Naive thymus-derived CD4-positive, alpha-beta T cell (primary cell): ENCODE results near the gene CD200. TPM values are rescaled to one million over a fixed set of nuclear protein-coding genes. Genes with fewer than 3 reads are reported as not detected.

Experiments used
- ATAC-seq: fragments of 150-1000 bp; cut with Tn5 transposase; 2 replicates; pipeline ENCODE4 v1.10.0; 2021; ENCODE audit warnings: mild to moderate bottlenecking, moderate library complexity
- CTCF ChIA-PET: fragments of 350-600 bp; sonication (Branson Sonifier 250); formaldehyde crosslinking; loops from one replicate; lab custom pipeline; 2021; ENCODE audit warnings: antibody characterized with exemption; lab: Charles Lee
- POLR2A ChIA-PET: fragments of 350-600 bp; sonication (Branson Sonifier 250); formaldehyde crosslinking; loops from one replicate; lab custom pipeline; 2021; ENCODE audit warnings: antibody characterized with exemption, inconsistent platforms; lab: Charles Lee
- DNase-seq, 9 donors: peaks; one replicate each; pipeline versions ENCODE4 v3.0.0 to v3.0.0-alpha.2; 2020 to 2022; ENCODE audit warnings: mixed read lengths in 1 of 9
- H3K27ac ChIP-seq: one replicate; pipeline ENCODE4 v1.7.0; 2013; ENCODE audit warnings: mild to moderate bottlenecking, low read depth, low read length, moderate library complexity
- H3K27me3 ChIP-seq, 2 donors: one replicate each; pipeline ENCODE4 v1.7.0; 2013; ENCODE audit warnings: low read length in 2 of 2, mild to moderate bottlenecking in 2 of 2, moderate library complexity in 2 of 2; ENCODE audit not compliant: control insufficient read depth in 2 of 2, insufficient read depth in 2 of 2
- H3K36me3 ChIP-seq, 3 experiments: 1 replicate in 2 of 3; 2 replicates in 1 of 3; pipeline ENCODE4 v1.7.0; 2013; ENCODE audit warnings: low read length in 3 of 3, mild to moderate bottlenecking in 3 of 3, moderate library complexity in 1 of 3; ENCODE audit not compliant: insufficient read depth in 3 of 3, control insufficient read depth in 2 of 3
- H3K4me1 ChIP-seq, 2 donors: one replicate each; pipeline ENCODE4 v1.7.0; 2013; ENCODE audit warnings: low read length in 2 of 2, mild to moderate bottlenecking in 2 of 2, moderate library complexity in 1 of 2; ENCODE audit not compliant: control insufficient read depth in 2 of 2, insufficient read depth in 2 of 2
- H3K4me3 ChIP-seq: 2 replicates; pipeline ENCODE4 v1.7.0; 2013; ENCODE audit warnings: mild to moderate bottlenecking, low read length
- H3K9me3 ChIP-seq, 3 experiments: 1 replicate in 2 of 3; 2 replicates in 1 of 3; pipeline ENCODE4 v1.7.0; 2013; ENCODE audit warnings: low read length in 3 of 3; ENCODE audit not compliant: control insufficient read depth in 2 of 3
- H3K27ac Mint-ChIP-seq, 9 donors: one replicate each; pipeline ENCODE4 v1.8.0; 2020 to 2022; ENCODE audit warnings: mixed read lengths in 9 of 9, mild to moderate bottlenecking in 8 of 9, moderate library complexity in 5 of 9, inconsistent platforms in 2 of 9
- H3K27me3 Mint-ChIP-seq, 5 donors: one replicate each; pipeline ENCODE4 v1.8.0; 2021 to 2022; ENCODE audit warnings: mixed read lengths in 5 of 5, mild to moderate bottlenecking in 1 of 5
- H3K36me3 Mint-ChIP-seq, 5 donors: one replicate each; pipeline ENCODE4 v1.8.0; 2020 to 2022; ENCODE audit warnings: mixed read lengths in 5 of 5, mild to moderate bottlenecking in 3 of 5, inconsistent platforms in 1 of 5
- H3K4me1 Mint-ChIP-seq, 7 donors: one replicate each; pipeline ENCODE4 v1.8.0; 2020 to 2022; ENCODE audit warnings: mixed read lengths in 7 of 7, mild to moderate bottlenecking in 3 of 7, inconsistent platforms in 1 of 7
- H3K4me3 Mint-ChIP-seq, 10 donors: one replicate each; pipeline ENCODE4 v1.8.0; 2020 to 2022; ENCODE audit warnings: mild to moderate bottlenecking in 10 of 10, mixed read lengths in 10 of 10, moderate library complexity in 6 of 10, inconsistent platforms in 2 of 10
- H3K9me3 Mint-ChIP-seq, 11 donors: one replicate each; pipeline ENCODE4 v1.8.0; 2020 to 2022; ENCODE audit warnings: mixed read lengths in 11 of 11, mild to moderate bottlenecking in 4 of 11, inconsistent platforms in 1 of 11, moderate library complexity in 1 of 11
- intact Hi-C, 2 donors: fragments of 100-400 bp; cut with micrococcal nuclease; formaldehyde crosslinking; loops; one replicate each; pipeline ENCODE4 v1.15.1; 2023
- polyA plus RNA-seq, 2 donors: library from polyadenylated mRNA; unstranded; fragments of 300-500 nt; fragmentation: Illumina TruSeq; gene quantifications; one replicate each; pipeline ENCODE4 v1.2.3, GENCODE V29; 2021
- total RNA-seq, 6 experiments: library from RNA in 5 of 6; stranded (reverse) in 5 of 6; gene quantifications; 1 replicate in 5 of 6; 2 replicates in 1 of 6; pipeline ENCODE4 v1.2.3 and lab custom pipeline; 2021 to 2026

Gene CD200
- total and polyA plus RNA-seq, 7 experiments from 2014 or later, result 2.5 to 9.1 (median 2.9) TPM

- H3K4me1 Mint-ChIP-seq, result peaks cover 9 to 17% (median 15%) of the 10 kb centered on the region in 7 donors
- Histone ChIP-seq H3K27ac (no peak overlapping the region), H3K4me1 (peaks cover 5 to 18% of the 10 kb centered on the region in 2 donors), H3K9me3 (no peaks in the 10 kb centered on the region), H3K27me3 (no peaks in the 10 kb centered on the region), H3K4me3 (no peak overlapping the region), H3K36me3 (no peaks in the 10 kb centered on the region)
- ChIA-PET CTCF (no interaction called here), POLR2A (no interaction called here)
- no peak for DNase-seq
- H3K27ac Mint-ChIP-seq, result peak overlapping the region in 2 of 9 donors; percentile 15 to 43
- H3K9me3 Mint-ChIP-seq, result no peaks in the 10 kb centered on the region
- H3K27me3 Mint-ChIP-seq, result no peaks in the 10 kb centered on the region
- intact Hi-C loops, result loop anchor here (10.0 kb wide), 3 partner anchors 327 to 693 kb away; partner anchors contain the start of genes ABHD10 (in 1 of the 2), CD200R1 (in 1 of the 2) and GTPBP8 (in 1 of the 2)
- peaks cover 0 to 2% (median 0%) of the 10 kb centered on the region in 5 donors for H3K36me3 Mint-ChIP-seq
- ATAC-seq, result no peak
- peak overlapping the region in 2 of 10 donors; percentile 20 to 29 for H3K4me3 Mint-ChIP-seq
These were observed 30.7 kb upstream of the CD200 start for GRCh38 chr3:112302150-112302830.

DNA sequence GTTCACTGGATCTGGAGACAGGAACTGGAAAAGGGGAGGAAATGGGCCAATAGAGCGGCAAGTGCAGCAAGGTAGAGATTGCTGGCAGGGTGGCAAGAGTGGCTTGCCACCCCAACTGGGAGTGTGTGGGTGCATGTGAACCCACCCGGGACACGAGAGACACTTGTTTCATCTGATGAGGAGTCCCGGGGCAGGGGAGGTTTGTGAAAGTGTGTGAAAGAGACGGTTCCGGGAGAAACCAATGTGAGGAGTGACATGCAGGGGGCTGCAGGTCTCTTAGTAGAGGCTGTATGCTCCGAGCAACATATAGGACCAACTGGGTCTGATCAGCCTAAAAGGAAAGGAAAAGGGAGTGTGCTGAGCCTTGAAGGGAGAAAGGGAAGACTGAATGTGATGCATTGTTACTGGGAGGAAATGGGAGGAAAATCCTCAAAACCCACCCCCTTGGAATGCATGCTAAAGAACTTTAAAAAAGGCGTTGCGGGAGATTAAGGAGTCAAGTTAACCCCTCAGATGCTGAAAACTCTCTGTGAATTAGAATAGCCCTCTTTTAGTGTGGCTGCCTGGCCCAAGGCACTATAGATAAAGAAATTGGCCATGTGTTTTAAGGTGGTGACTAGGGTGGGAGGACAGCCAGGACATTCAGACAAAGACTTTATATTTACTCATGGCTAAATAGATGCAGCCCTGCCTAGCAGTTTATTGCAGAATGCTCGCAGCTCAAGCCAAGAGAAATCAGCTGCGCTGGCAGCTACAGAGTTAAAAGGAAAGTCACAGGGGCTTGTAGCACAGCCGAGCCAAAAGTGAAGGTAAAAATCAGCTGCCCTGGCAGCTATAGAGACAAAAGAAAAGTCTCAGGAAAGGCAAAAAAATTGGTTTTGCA is 29.8 kb upstream of the CD200 start:
- H3K4me3 ChIP-seq, result peak overlapping the region; percentile 82
- H3K4me1 ChIP-seq, result peaks cover 5 to 18% of the 10 kb centered on the region in 2 donors
- no peak overlapping the region for H3K27ac Mint-ChIP-seq
- peak overlapping the region; percentile 61 for H3K27ac ChIP-seq
- DNase-seq, result peak in 1 of 9 donors; percentile 17
- H3K4me1 Mint-ChIP-seq, result peaks cover under 1 to 10% (median 7%) of the 10 kb centered on the region in 7 donors
- ChIA-PET POLR2A (interaction anchor here (1.0 to 2.6 kb wide), 5 partner anchors 8 to 259 kb away, joined by 3 to 10 read pairs (median 4); partner anchors contain the start of genes ATG3, SLC35A5 and SLC9C1), CTCF (interaction anchor here (1.9 to 3.1 kb wide), 2 partner anchors 10 to 192 kb away, joined by 6 to 24 read pairs; partner anchors contain the start of gene SLC9C1)
- H3K27me3 Mint-ChIP-seq, result no peaks in the 10 kb centered on the region
- no peaks in the 10 kb centered on the region for H3K9me3 Mint-ChIP-seq
- H3K9me3 ChIP-seq, result no peaks in the 10 kb centered on the region
- no peaks in the 10 kb centered on the region for H3K27me3 ChIP-seq
- no peaks in the 10 kb centered on the region for H3K36me3 Mint-ChIP-seq
- intact Hi-C loops, result loop anchor here (1.0 to 10.0 kb wide), 4 partner anchors 10 to 692 kb away; partner anchors contain the start of genes ABHD10 (in 1 of the 2), CD200R1 (in 1 of the 2) and GTPBP8 (in 1 of the 2)
- no peak overlapping the region for H3K4me3 Mint-ChIP-seq
- H3K36me3 ChIP-seq, result no peaks in the 10 kb centered on the region
- peak; percentile 37 for ATAC-seq

DNA sequence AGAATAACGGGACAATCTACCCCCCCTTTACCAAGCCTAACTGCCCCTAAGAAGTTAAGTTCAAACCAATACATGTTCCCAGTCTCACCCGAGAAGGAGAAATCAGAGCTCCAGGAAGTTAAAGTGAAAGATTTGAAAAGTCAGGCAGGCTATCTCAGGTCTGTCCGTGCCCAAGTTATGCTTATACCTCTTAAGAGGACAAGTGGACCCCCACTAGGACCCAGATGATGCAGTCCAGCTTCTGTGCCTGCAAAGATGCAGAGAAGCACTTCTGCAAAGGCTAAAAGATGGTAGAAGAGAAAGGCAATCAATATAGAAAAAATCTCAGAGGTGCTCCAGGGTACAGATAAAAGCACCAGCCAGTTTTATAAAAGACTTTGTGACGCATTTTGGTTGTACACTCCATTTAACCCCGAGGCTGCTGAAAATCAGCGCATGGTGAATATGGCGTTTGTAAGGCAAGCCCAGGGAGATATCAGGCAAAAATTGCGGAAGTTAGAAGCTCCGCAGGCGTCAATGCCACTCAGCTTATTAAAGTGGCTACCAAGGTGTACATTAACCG is 29.1 kb upstream of the CD200 start:
- ATAC-seq, result peak; percentile 75
- Mint-ChIP-seq H3K36me3 (no peaks in the 10 kb centered on the region), H3K4me3 (no peak overlapping the region), H3K27me3 (no peaks in the 10 kb centered on the region), H3K9me3 (no peaks in the 10 kb centered on the region), H3K27ac (no peak overlapping the region), H3K4me1 (peaks cover 0 to 3% (median under 1%) of the 10 kb centered on the region in 7 donors)
- Histone ChIP-seq H3K27me3 (no peaks in the 10 kb centered on the region), H3K27ac (peak overlapping the region; percentile 61), H3K4me1 (peaks cover 5 to 18% of the 10 kb centered on the region in 2 donors), H3K9me3 (no peaks in the 10 kb centered on the region), H3K4me3 (peak overlapping the region; percentile 82), H3K36me3 (no peaks in the 10 kb centered on the region)
- POLR2A ChIA-PET, result interaction anchor here (1.0 to 2.6 kb wide), 6 partner anchors 9 to 258 kb away, joined by 3 to 10 read pairs (median 4); partner anchors contain the start of genes ATG3, SLC35A5 and SLC9C1
- intact Hi-C loops, result loop anchor here (1.0 to 10.0 kb wide), 5 partner anchors 11 to 691 kb away; partner anchors contain the start of genes ABHD10 (in 1 of the 2), CD200R1 (in 1 of the 2), GTPBP8 (in 1 of the 2) and SLC35A5 (in 1 of the 2)
- CTCF ChIA-PET, result interaction anchor here (1.9 to 3.1 kb wide), 2 partner anchors 10 to 192 kb away, joined by 6 to 24 read pairs; partner anchors contain the start of gene SLC9C1
- peak in 7 of 9 donors; percentile 34 to 59 (median 43) for DNase-seq

GRCh38 chr3:112304611-112305010 is 28.3 kb upstream of the CD200 start:
- no peak overlapping the region for H3K27ac ChIP-seq
- H3K27me3 ChIP-seq, result no peaks in the 10 kb centered on the region
- Mint-ChIP-seq H3K36me3 (no peaks in the 10 kb centered on the region), H3K9me3 (no peaks in the 10 kb centered on the region), H3K4me3 (no peak overlapping the region), H3K27ac (no peak overlapping the region), H3K27me3 (no peaks in the 10 kb centered on the region), H3K4me1 (peaks cover 0 to 2% (median 0%) of the 10 kb centered on the region in 7 donors)
- peaks cover 5 to 18% of the 10 kb centered on the region in 2 donors for H3K4me1 ChIP-seq
- no peaks in the 10 kb centered on the region for H3K9me3 ChIP-seq
- peak in 2 of 9 donors; percentile 13 to 22 for DNase-seq
- H3K4me3 ChIP-seq, result peak overlapping the region; percentile 82
- intact Hi-C loops, result loop anchor here (1.0 to 10.0 kb wide), 4 partner anchors 258 to 690 kb away; partner anchors contain the start of genes ABHD10 (in 1 of the 2), CD200R1 (in 1 of the 2), GTPBP8 (in 1 of the 2) and SLC35A5 (in 1 of the 2)
- no peaks in the 10 kb centered on the region for H3K36me3 ChIP-seq
- no peak for ATAC-seq
- ChIA-PET POLR2A (interaction anchor here (0.9 to 2.6 kb wide), 7 partner anchors 9 to 613 kb away, joined by 3 to 10 read pairs (median 4); partner anchors contain the start of genes ATG3, SLC35A5 and SLC9C1), CTCF (interaction anchor here (0.6 to 3.1 kb wide), 6 partner anchors 9 to 227 kb away, joined by 3 to 24 read pairs (median 5); partner anchors contain the start of gene SLC9C1)

DNA sequence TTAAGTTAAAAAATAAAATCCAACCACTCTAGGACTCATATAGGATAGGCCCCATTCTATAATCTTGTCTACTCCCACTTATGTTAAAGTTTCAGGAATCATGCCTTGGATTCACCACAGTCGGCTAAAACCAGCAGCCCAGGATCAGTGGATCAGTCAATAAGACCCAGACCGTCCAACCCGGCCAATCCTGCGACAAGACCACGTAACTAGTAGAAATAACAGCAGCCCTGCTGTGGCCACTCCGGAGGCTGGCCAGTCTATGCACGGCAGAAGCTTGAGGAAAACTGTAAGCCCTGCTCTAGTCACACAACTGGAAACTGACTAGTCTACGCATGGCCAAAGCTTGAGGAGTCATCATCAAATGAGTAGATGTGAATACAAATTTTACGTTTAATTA is 26.1 kb upstream of the CD200 start:
- POLR2A ChIA-PET, result no interaction called here
- Histone ChIP-seq H3K4me1 (peaks cover 5 to 18% of the 10 kb centered on the region in 2 donors), H3K9me3 (no peaks in the 10 kb centered on the region), H3K4me3 (no peak overlapping the region), H3K27me3 (no peaks in the 10 kb centered on the region), H3K36me3 (no peaks in the 10 kb centered on the region), H3K27ac (no peak overlapping the region)
- DNase-seq (no peak), ATAC-seq (no peak)
- CTCF ChIA-PET, result no interaction called here
- Mint-ChIP-seq H3K4me1 (peaks cover 0 to 2% (median 0%) of the 10 kb centered on the region in 7 donors), H3K27me3 (peaks cover 0 to 4% (median 0%) of the 10 kb centered on the region in 5 donors), H3K36me3 (no peaks in the 10 kb centered on the region), H3K9me3 (no peaks in the 10 kb centered on the region), H3K27ac (no peak overlapping the region), H3K4me3 (no peak overlapping the region)
- intact Hi-C loops, result loop anchor here (10.0 kb wide), 3 partner anchors 332 to 688 kb away; partner anchors contain the start of genes ABHD10 (in 1 of the 2), CD200R1 (in 1 of the 2) and GTPBP8 (in 1 of the 2)
